Activated CD8-positive, alpha-beta T cell treated with anti-CD3 and anti-CD28 coated beads for 36 hours (primary cell): ENCODE data around the gene PRCD. TPM values are rescaled to one million over a fixed set of nuclear protein-coding genes. Genes with fewer than 3 reads are reported as not detected.

Source experiments
- ATAC-seq: fragments of 200-7000 bp; cut with Tn5 transposase; one replicate; pipeline ENCODE4 v1.10.0; 2021; ENCODE audit warnings: mild to moderate bottlenecking, moderate library complexity
- CTCF ChIA-PET: fragments of 350-600 bp; sonication (Branson Sonifier 250); formaldehyde crosslinking; loops from one replicate; lab custom pipeline; 2021; ENCODE audit warnings: antibody characterized with exemption; lab: Charles Lee
- POLR2A ChIA-PET: fragments of 350-600 bp; sonication (Branson Sonifier 250); formaldehyde crosslinking; loops from one replicate; lab custom pipeline; 2021; ENCODE audit warnings: antibody characterized with exemption; lab: Charles Lee
- DNase-seq: peaks from one replicate; pipeline ENCODE4 v3.0.0-alpha.2; 2020
- H3K27ac Mint-ChIP-seq: one replicate; pipeline ENCODE4 v1.8.0; 2021; ENCODE audit warnings: mild to moderate bottlenecking, mixed read lengths
- H3K27me3 Mint-ChIP-seq: one replicate; pipeline ENCODE4 v1.8.0; 2021; ENCODE audit warnings: mixed read lengths
- H3K36me3 Mint-ChIP-seq: one replicate; pipeline ENCODE4 v1.8.0; 2021; ENCODE audit warnings: low read depth, mixed read lengths
- H3K4me1 Mint-ChIP-seq: one replicate; pipeline ENCODE4 v1.8.0; 2021; ENCODE audit warnings: low read depth, mixed read lengths
- H3K4me3 Mint-ChIP-seq: one replicate; pipeline ENCODE4 v1.8.0; 2021; ENCODE audit warnings: mild to moderate bottlenecking, moderate library complexity, mixed read lengths
- H3K9me3 Mint-ChIP-seq: one replicate; pipeline ENCODE4 v1.8.0; 2021; ENCODE audit warnings: mixed read lengths
- CTCF ChIP-seq: fragments of 200-600 bp; IDR thresholded peaks from one replicate; pipeline ENCODE4 v1.8.0; 2022; ENCODE audit warnings: antibody characterized with exemption, mild to moderate bottlenecking
- intact Hi-C: fragments of 100-400 bp; cut with micrococcal nuclease; formaldehyde crosslinking; loops from one replicate; pipeline ENCODE4 v1.10.0; 2022
- total RNA-seq, 2 experiments: library from RNA; stranded (reverse); gene quantifications; one replicate each; pipeline ENCODE4 v1.2.3, GENCODE V29; 2021

The PRCD gene
- total RNA-seq, 2 experiments from 2014 or later: not detected

DNA sequence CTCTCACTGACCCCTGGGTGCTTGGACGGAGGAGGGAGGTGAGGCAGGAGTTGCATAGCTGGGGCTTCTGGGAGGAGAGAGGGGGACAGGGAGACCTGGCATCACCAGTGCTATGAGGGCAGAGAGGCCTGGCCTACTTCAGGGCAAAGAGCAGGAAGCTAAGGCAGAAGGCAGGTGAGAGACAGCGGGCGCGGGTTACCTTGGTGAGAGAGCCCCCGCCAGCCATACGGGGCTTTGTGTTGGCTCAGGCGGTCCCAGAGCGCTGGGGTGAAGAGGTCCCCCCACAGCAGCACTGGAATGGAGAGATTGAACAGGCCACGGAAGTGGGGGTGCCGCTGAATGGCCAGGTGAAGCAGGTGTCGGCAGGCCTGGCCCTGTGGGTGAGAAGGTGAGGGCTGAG, 34.3 kb downstream of the PRCD start:
- no peak for TF ChIP-seq CTCF
- no peak overlapping the region for H3K4me3 Mint-ChIP-seq
- POLR2A ChIA-PET: interaction anchor here (3.7 to 4.0 kb wide), 2 partner anchors 7 to 17 kb away, joined by 15 to 19 read pairs; no protein-coding TSS in a partner anchor
- peaks cover 2% of the 10 kb centered on the region for H3K4me1 Mint-ChIP-seq
- H3K36me3 Mint-ChIP-seq: peaks cover 3% of the 10 kb centered on the region
- no peak overlapping the region for H3K27ac Mint-ChIP-seq
- no peaks in the 10 kb centered on the region for H3K27me3 Mint-ChIP-seq
- H3K9me3 Mint-ChIP-seq: peaks cover 1% of the 10 kb centered on the region
- no peak for DNase-seq
- intact Hi-C loops: no loop called here
- no peak for ATAC-seq
- CTCF ChIA-PET: interaction anchor here (0.8 kb wide), 1 partner anchor 10 kb away, joined by 3 read pairs; no protein-coding TSS in a partner anchor

DNA sequence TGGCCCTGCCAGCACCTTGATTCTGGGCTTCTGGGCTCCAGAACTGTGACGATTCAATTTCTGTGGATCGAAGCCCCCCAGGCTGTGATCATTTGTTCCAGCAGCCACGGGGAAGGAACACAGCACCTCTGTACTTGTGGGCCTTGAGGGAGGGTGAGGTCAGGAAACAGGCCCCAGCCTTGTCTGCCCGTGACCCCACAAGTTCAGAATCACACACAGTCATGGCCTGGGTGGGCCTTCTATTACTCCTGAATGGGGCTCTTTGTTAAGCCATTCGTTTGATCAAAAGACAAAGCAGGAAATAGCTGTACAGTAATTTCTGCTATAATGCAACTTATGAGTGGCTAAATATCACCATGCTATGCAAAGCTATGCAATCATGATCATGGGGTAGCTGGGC, 35.7 kb downstream of the PRCD start:
- peaks cover 1% of the 10 kb centered on the region for H3K9me3 Mint-ChIP-seq
- ChIA-PET CTCF (no interaction called here), POLR2A (interaction anchor here (4.0 kb wide), 1 partner anchor 9 kb away, joined by 19 read pairs; no protein-coding TSS in a partner anchor)
- no peak overlapping the region for H3K4me3 Mint-ChIP-seq
- no peak for TF ChIP-seq CTCF
- peaks cover 9% of the 10 kb centered on the region for H3K4me1 Mint-ChIP-seq
- peaks cover 3% of the 10 kb centered on the region for H3K36me3 Mint-ChIP-seq
- ATAC-seq (no peak), DNase-seq (no peak)
- intact Hi-C loops: no loop called here
- no peak overlapping the region for H3K27ac Mint-ChIP-seq
- H3K27me3 Mint-ChIP-seq: no peaks in the 10 kb centered on the region

- intact Hi-C loops: no loop called here
- H3K36me3 Mint-ChIP-seq: no peaks in the 10 kb centered on the region
- no peak for TF ChIP-seq CTCF
- ChIA-PET CTCF (interaction anchor here (1.7 kb wide), 1 partner anchor 48 kb away, joined by 6 read pairs; no protein-coding TSS in a partner anchor), POLR2A (interaction anchor here (4.0 kb wide), 1 partner anchor 9 kb away, joined by 19 read pairs; no protein-coding TSS in a partner anchor)
- ATAC-seq: no peak
- H3K9me3 Mint-ChIP-seq: no peaks in the 10 kb centered on the region
- no peak overlapping the region for H3K27ac Mint-ChIP-seq
- DNase-seq: no peak
- no peak overlapping the region for H3K4me3 Mint-ChIP-seq
- H3K4me1 Mint-ChIP-seq: peaks cover 9% of the 10 kb centered on the region
- no peaks in the 10 kb centered on the region for H3K27me3 Mint-ChIP-seq
These were observed 36.3 kb downstream of the PRCD start for GRCh38 chr17:76576189-76576588.

GRCh38 chr17:76577876-76578275, 38.0 kb downstream of the PRCD start:
- peaks cover 4% of the 10 kb centered on the region for H3K27me3 Mint-ChIP-seq
- no peak overlapping the region for H3K4me3 Mint-ChIP-seq
- DNase-seq (no peak), ATAC-seq (no peak)
- no peak overlapping the region for H3K27ac Mint-ChIP-seq
- ChIA-PET POLR2A (interaction anchor here (4.0 kb wide), 1 partner anchor 11 kb away, joined by 19 read pairs; no protein-coding TSS in a partner anchor), CTCF (interaction anchor here (1.1 to 1.9 kb wide), 5 partner anchors 18 to 55 kb away, joined by 3 to 6 read pairs (median 5); no protein-coding TSS in a partner anchor)
- H3K9me3 Mint-ChIP-seq: no peaks in the 10 kb centered on the region
- intact Hi-C loops: no loop called here
- no peak for TF ChIP-seq CTCF
- no peaks in the 10 kb centered on the region for H3K36me3 Mint-ChIP-seq
- H3K4me1 Mint-ChIP-seq: peaks cover 9% of the 10 kb centered on the region

DNA sequence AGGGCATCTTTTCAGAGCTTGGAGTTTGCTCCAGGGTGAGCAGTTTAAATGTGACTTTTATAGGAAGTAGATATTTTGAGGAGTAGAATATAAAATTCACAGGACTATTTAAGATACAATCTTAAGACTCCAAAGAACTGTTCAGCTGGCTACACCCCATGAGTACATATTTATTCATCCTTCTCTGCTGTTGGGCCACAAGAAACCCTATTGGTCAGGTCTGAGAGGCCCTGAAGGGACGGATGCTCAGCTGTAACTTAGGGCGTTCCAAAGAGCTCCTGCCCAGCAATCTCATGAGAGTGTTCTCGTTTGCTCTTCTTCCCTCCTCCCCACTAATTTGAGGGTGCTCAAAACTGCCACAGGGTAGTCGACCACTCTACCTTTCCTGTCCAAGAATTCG, 38.5 kb downstream of the PRCD start:
- no peak for TF ChIP-seq CTCF
- peaks cover 9% of the 10 kb centered on the region for H3K4me1 Mint-ChIP-seq
- no peak overlapping the region for H3K27ac Mint-ChIP-seq
- H3K4me3 Mint-ChIP-seq: no peak overlapping the region
- DNase-seq (no peak), ATAC-seq (no peak)
- H3K27me3 Mint-ChIP-seq: peaks cover 4% of the 10 kb centered on the region
- POLR2A ChIA-PET: no interaction called here
- CTCF ChIA-PET: interaction anchor here (0.9 to 1.9 kb wide), 6 partner anchors 18 to 135 kb away, joined by 3 to 6 read pairs (median 5); no protein-coding TSS in a partner anchor
- H3K9me3 Mint-ChIP-seq: no peaks in the 10 kb centered on the region
- H3K36me3 Mint-ChIP-seq: no peaks in the 10 kb centered on the region
- intact Hi-C loops: no loop called here
